ENCODE data around the gene HTR3B. TPM values are rescaled to one million over a fixed set of nuclear protein-coding genes. Genes with fewer than 3 reads are reported as not detected.

The HTR3B gene
- total and polyA plus RNA-seq, 4 donors, result 0.13 to 0.86 (median 0.79) TPM; not detected in 1

GRCh38 chr11:113881856-113882255 is 22.7 kb upstream of the HTR3B start:
- no peaks in the 10 kb centered on the region for H3K9me3 ChIP-seq (ENCODE audit: control insufficient read depth, insufficient read depth, low read length)
- H3K4me1 ChIP-seq (ENCODE audit: control insufficient read depth, insufficient read depth, low read length), result no peaks in the 10 kb centered on the region
- H3K4me3 ChIP-seq (ENCODE audit: low read depth, low read length), result no peak overlapping the region
- H3K36me3 ChIP-seq (ENCODE audit: control insufficient read depth, insufficient read depth, low read length), result no peaks in the 10 kb centered on the region
- no CpG with 5 or more reads among the region's 1 CpG for WGBS (ENCODE audit: insufficient coverage)
- no peaks in the 10 kb centered on the region for H3K27me3 ChIP-seq (ENCODE audit: control insufficient read depth, insufficient read depth, low read length)
- DNase-seq (ENCODE audit: low read depth in 4 of 6, low spot score in 6 of 6), result no peak
- no peak overlapping the region for H3K27ac ChIP-seq (ENCODE audit: low read depth, low read length)

- H3K36me3 ChIP-seq (ENCODE audit: control insufficient read depth, insufficient read depth, low read length), result no peaks in the 10 kb centered on the region
- no peak for DNase-seq (ENCODE audit: low read depth in 4 of 6, low spot score in 6 of 6)
- WGBS (ENCODE audit: insufficient coverage), result 58% methylated on average over 3 of the region's 7 CpGs
- no peak overlapping the region for H3K27ac ChIP-seq (ENCODE audit: low read depth, low read length)
- H3K4me3 ChIP-seq (ENCODE audit: low read depth, low read length), result no peak overlapping the region
- no peaks in the 10 kb centered on the region for H3K4me1 ChIP-seq (ENCODE audit: control insufficient read depth, insufficient read depth, low read length)
- no peaks in the 10 kb centered on the region for H3K27me3 ChIP-seq (ENCODE audit: control insufficient read depth, insufficient read depth, low read length)
- H3K9me3 ChIP-seq (ENCODE audit: control insufficient read depth, insufficient read depth, low read length), result no peaks in the 10 kb centered on the region
These were observed 20.2 kb upstream of the HTR3B start for GRCh38 chr11:113884361-113884836.

GRCh38 chr11:113885897-113886296 is 18.7 kb upstream of the HTR3B start:
- H3K4me3 ChIP-seq (ENCODE audit: low read depth, low read length), result no peak overlapping the region
- no peaks in the 10 kb centered on the region for H3K36me3 ChIP-seq (ENCODE audit: control insufficient read depth, insufficient read depth, low read length)
- no peaks in the 10 kb centered on the region for H3K27me3 ChIP-seq (ENCODE audit: control insufficient read depth, insufficient read depth, low read length)
- DNase-seq (ENCODE audit: low read depth in 4 of 6, low spot score in 6 of 6), result no peak
- H3K27ac ChIP-seq (ENCODE audit: low read depth, low read length), result no peak overlapping the region
- no CpG with 5 or more reads among the region's 6 CpGs for WGBS (ENCODE audit: insufficient coverage)
- no peaks in the 10 kb centered on the region for H3K9me3 ChIP-seq (ENCODE audit: control insufficient read depth, insufficient read depth, low read length)
- no peaks in the 10 kb centered on the region for H3K4me1 ChIP-seq (ENCODE audit: control insufficient read depth, insufficient read depth, low read length)

GRCh38 chr11:113888848-113889247 is 15.7 kb upstream of the HTR3B start:
- DNase-seq (ENCODE audit: low read depth in 4 of 6, low spot score in 6 of 6), result no peak
- Histone ChIP-seq H3K4me3 (ENCODE audit: low read depth, low read length) (no peak overlapping the region), H3K9me3 (ENCODE audit: control insufficient read depth, insufficient read depth, low read length) (no peaks in the 10 kb centered on the region), H3K27ac (ENCODE audit: low read depth, low read length) (no peak overlapping the region), H3K36me3 (ENCODE audit: control insufficient read depth, insufficient read depth, low read length) (no peaks in the 10 kb centered on the region), H3K4me1 (ENCODE audit: control insufficient read depth, insufficient read depth, low read length) (no peaks in the 10 kb centered on the region), H3K27me3 (ENCODE audit: control insufficient read depth, insufficient read depth, low read length) (no peaks in the 10 kb centered on the region)

GRCh38 chr11:113894421-113894996 is 10.1 kb upstream of the HTR3B start:
- H3K4me3 ChIP-seq (ENCODE audit: low read depth, low read length), result no peak overlapping the region
- H3K4me1 ChIP-seq (ENCODE audit: control insufficient read depth, insufficient read depth, low read length), result peaks cover 4% of the 10 kb centered on the region
- no peaks in the 10 kb centered on the region for H3K9me3 ChIP-seq (ENCODE audit: control insufficient read depth, insufficient read depth, low read length)
- 67% methylated on average over 4 of the region's 9 CpGs for WGBS (ENCODE audit: insufficient coverage)
- DNase-seq (ENCODE audit: low read depth in 4 of 6, low spot score in 6 of 6), result no peak
- H3K27ac ChIP-seq (ENCODE audit: low read depth, low read length), result no peak overlapping the region
- no peaks in the 10 kb centered on the region for H3K27me3 ChIP-seq (ENCODE audit: control insufficient read depth, insufficient read depth, low read length)
- no peaks in the 10 kb centered on the region for H3K36me3 ChIP-seq (ENCODE audit: control insufficient read depth, insufficient read depth, low read length)

- 72% methylated on average over 5 of the region's 10 CpGs for WGBS (ENCODE audit: insufficient coverage)
- Histone ChIP-seq H3K9me3 (ENCODE audit: control insufficient read depth, insufficient read depth, low read length) (no peaks in the 10 kb centered on the region), H3K27me3 (ENCODE audit: control insufficient read depth, insufficient read depth, low read length) (no peaks in the 10 kb centered on the region), H3K4me1 (ENCODE audit: control insufficient read depth, insufficient read depth, low read length) (peaks cover 4% of the 10 kb centered on the region), H3K4me3 (ENCODE audit: low read depth, low read length) (no peak overlapping the region), H3K27ac (ENCODE audit: low read depth, low read length) (no peak overlapping the region), H3K36me3 (ENCODE audit: control insufficient read depth, insufficient read depth, low read length) (no peaks in the 10 kb centered on the region)
- no peak for DNase-seq (ENCODE audit: low read depth in 4 of 6, low spot score in 6 of 6)
These were observed 9.0 kb upstream of the HTR3B start for GRCh38 chr11:113895367-113896155.

GRCh38 chr11:113896156-113896879 is 8.3 kb upstream of the HTR3B start:
- peak in 3 of 6 donors; percentile 58 to 92 (median 82) for DNase-seq (ENCODE audit: low read depth in 4 of 6, low spot score in 6 of 6)
- H3K4me3 ChIP-seq (ENCODE audit: low read depth, low read length), result no peak overlapping the region
- no peaks in the 10 kb centered on the region for H3K36me3 ChIP-seq (ENCODE audit: control insufficient read depth, insufficient read depth, low read length)
- H3K4me1 ChIP-seq (ENCODE audit: control insufficient read depth, insufficient read depth, low read length), result peaks cover 4% of the 10 kb centered on the region
- WGBS (ENCODE audit: insufficient coverage), result 31% methylated on average over 6 of the region's 10 CpGs
- H3K27me3 ChIP-seq (ENCODE audit: control insufficient read depth, insufficient read depth, low read length), result no peaks in the 10 kb centered on the region
- H3K9me3 ChIP-seq (ENCODE audit: control insufficient read depth, insufficient read depth, low read length), result no peaks in the 10 kb centered on the region
- H3K27ac ChIP-seq (ENCODE audit: low read depth, low read length), result no peak overlapping the region

GRCh38 chr11:113901141-113901540 is 3.5 kb upstream of the HTR3B start:
- H3K4me3 ChIP-seq (ENCODE audit: low read depth, low read length), result no peak overlapping the region
- peaks cover 4% of the 10 kb centered on the region for H3K4me1 ChIP-seq (ENCODE audit: control insufficient read depth, insufficient read depth, low read length)
- H3K27me3 ChIP-seq (ENCODE audit: control insufficient read depth, insufficient read depth, low read length), result no peaks in the 10 kb centered on the region
- no peaks in the 10 kb centered on the region for H3K36me3 ChIP-seq (ENCODE audit: control insufficient read depth, insufficient read depth, low read length)
- H3K9me3 ChIP-seq (ENCODE audit: control insufficient read depth, insufficient read depth, low read length), result no peaks in the 10 kb centered on the region
- no CpG with 5 or more reads among the region's 2 CpGs for WGBS (ENCODE audit: insufficient coverage)
- no peak overlapping the region for H3K27ac ChIP-seq (ENCODE audit: low read depth, low read length)
- no peak for DNase-seq (ENCODE audit: low read depth in 4 of 6, low spot score in 6 of 6)

- no peaks in the 10 kb centered on the region for H3K9me3 ChIP-seq (ENCODE audit: control insufficient read depth, insufficient read depth, low read length)
- no peaks in the 10 kb centered on the region for H3K4me1 ChIP-seq (ENCODE audit: control insufficient read depth, insufficient read depth, low read length)
- WGBS (ENCODE audit: insufficient coverage), result no CpG with 5 or more reads among the region's 4 CpGs
These were observed 1.4 kb downstream of the HTR3B start for GRCh38 chr11:113906038-113906437.

More at GRCh38 chr11:113906038-113906437, 1.4 kb downstream of the HTR3B start:
- H3K27me3 ChIP-seq (ENCODE audit: control insufficient read depth, insufficient read depth, low read length), result peaks cover 5% of the 10 kb centered on the region
- DNase-seq (ENCODE audit: low read depth in 4 of 6, low spot score in 6 of 6), result peak in 1 of 6 donors; percentile 20
- no peak overlapping the region for H3K27ac ChIP-seq (ENCODE audit: low read depth, low read length)
- H3K4me3 ChIP-seq (ENCODE audit: low read depth, low read length), result no peak overlapping the region
- H3K36me3 ChIP-seq (ENCODE audit: control insufficient read depth, insufficient read depth, low read length), result no peaks in the 10 kb centered on the region

All from spinal cord (tissue), 10 donors.